B cell (primary cell): ENCODE data around the gene DGKQ.

Source experiments
- EZH2 ChIP-seq: IDR thresholded peaks from 2 replicates; pipeline ENCODE4 v1.6.1; 2012; ENCODE audit warnings: borderline replicate concordance, low read depth, mild to moderate bottlenecking, moderate library complexity, low read length; ENCODE audit not compliant: insufficient read depth, poor library complexity, severe bottlenecking
- TF ChIP-seq, protein P1 (sequence below): fragments of 200-600 bp; IDR thresholded peaks from one replicate; pipeline ENCODE4 v1.8.0; 2022; ENCODE audit warnings: antibody characterized with exemption, mild to moderate bottlenecking

DNA sequence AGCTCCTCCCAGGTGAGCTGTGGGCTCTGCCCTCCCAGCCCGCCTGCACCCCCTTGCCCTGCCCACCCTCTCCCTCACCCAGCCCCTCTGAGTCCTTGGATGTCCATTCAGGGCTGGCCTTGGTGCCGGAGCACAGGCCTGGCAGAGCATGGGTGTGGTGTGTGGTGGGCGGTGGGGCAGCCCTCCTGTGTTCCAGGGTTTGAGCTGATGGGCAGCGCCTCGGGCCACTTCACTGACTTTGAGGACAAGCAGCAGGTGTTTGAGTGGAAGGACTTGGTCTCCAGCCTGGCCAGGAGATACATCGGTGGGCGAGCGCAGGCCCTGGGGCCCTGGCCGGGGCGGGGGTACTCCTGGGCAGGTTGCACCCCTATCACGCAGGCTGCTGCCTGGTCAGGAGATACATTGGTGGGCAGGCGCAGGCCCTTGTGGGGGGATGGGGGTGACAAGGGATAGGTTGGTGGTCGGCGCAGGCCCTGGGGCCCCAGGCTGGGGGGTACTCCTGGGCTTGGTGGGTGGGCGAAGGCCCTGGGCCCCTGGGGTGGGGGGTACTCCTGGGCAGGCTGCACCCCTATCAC, 27.4 kb upstream of the DGKQ start:
- TF ChIP-seq, protein P1, sequence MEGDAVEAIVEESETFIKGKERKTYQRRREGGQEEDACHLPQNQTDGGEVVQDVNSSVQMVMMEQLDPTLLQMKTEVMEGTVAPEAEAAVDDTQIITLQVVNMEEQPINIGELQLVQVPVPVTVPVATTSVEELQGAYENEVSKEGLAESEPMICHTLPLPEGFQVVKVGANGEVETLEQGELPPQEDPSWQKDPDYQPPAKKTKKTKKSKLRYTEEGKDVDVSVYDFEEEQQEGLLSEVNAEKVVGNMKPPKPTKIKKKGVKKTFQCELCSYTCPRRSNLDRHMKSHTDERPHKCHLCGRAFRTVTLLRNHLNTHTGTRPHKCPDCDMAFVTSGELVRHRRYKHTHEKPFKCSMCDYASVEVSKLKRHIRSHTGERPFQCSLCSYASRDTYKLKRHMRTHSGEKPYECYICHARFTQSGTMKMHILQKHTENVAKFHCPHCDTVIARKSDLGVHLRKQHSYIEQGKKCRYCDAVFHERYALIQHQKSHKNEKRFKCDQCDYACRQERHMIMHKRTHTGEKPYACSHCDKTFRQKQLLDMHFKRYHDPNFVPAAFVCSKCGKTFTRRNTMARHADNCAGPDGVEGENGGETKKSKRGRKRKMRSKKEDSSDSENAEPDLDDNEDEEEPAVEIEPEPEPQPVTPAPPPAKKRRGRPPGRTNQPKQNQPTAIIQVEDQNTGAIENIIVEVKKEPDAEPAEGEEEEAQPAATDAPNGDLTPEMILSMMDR, result no peak
- no peak for TF ChIP-seq EZH2
